Psoas muscle (tissue), 8 donors: ENCODE results near the gene SMAD2. TPM values are rescaled to one million over a fixed set of nuclear protein-coding genes. Genes with fewer than 3 reads are reported as not detected.
"Not testable (repeated sequence)": the region's sequence is repeated elsewhere in the genome, so short reads cannot be mapped to it uniquely, and the experiment has no call there.

Experiments
- ATAC-seq, 4 donors: fragments of 200-7000 bp; cut with Tn5 transposase; one replicate each; pipeline ENCODE4 v1.9.1; 2020; ENCODE audit warnings: moderate library complexity in 3 of 4, mild to moderate bottlenecking in 2 of 4
- DNase-seq, 2 donors: peaks; one replicate each; pipeline ENCODE4 v3.0.0-alpha.2; 2020
- H3K27ac ChIP-seq: fragments of 200-600 bp; one replicate; pipeline ENCODE4 v1.8.0; 2022
- H3K27me3 ChIP-seq, 3 donors: fragments of 200-600 bp in 1 of 3; one replicate each; pipeline versions ENCODE4 v1.6.1 to v1.8.0; 2013 to 2022; ENCODE audit warnings: low read length in 2 of 3, mild to moderate bottlenecking in 2 of 3, moderate library complexity in 1 of 3; ENCODE audit not compliant: insufficient read depth in 3 of 3
- H3K36me3 ChIP-seq, 2 donors: fragments of 200-600 bp in 1 of 2; one replicate each; pipeline versions ENCODE4 v1.6.1 to v1.8.0; 2013 to 2022; ENCODE audit warnings: low read depth in 1 of 2, mild to moderate bottlenecking in 1 of 2, moderate library complexity in 1 of 2; ENCODE audit not compliant: insufficient read depth in 1 of 2
- H3K4me1 ChIP-seq: fragments of 200-600 bp; one replicate; pipeline ENCODE4 v1.8.0; 2022
- H3K4me3 ChIP-seq: fragments of 200-600 bp; one replicate; pipeline ENCODE4 v1.8.0; 2022; ENCODE audit warnings: mild to moderate bottlenecking
- H3K9me3 ChIP-seq: fragments of 200-600 bp; one replicate; pipeline ENCODE4 v1.8.0; 2022
- CTCF ChIP-seq: fragments of 200-600 bp; IDR thresholded peaks from one replicate; pipeline ENCODE4 v1.8.0; 2022; ENCODE audit warnings: antibody characterized with exemption
- WGBS, 3 donors: extraction: QIAGEN DNeasy Blood & Tissue Kit; methylation state at CpG; one replicate each; pipeline versions ENCODE4 v1.1.6 to v1.1.7; 2013; 5-methylcytosine and 5-hydroxymethylcytosine counted together
- intact Hi-C, 2 donors: fragments of 100-400 bp; cut with DNase I; formaldehyde crosslinking; loops; one replicate each; pipeline versions ENCODE4 v1.11.0 to v1.14.2; 2022
- polyA plus RNA-seq, 3 donors: library from polyadenylated mRNA; stranded (reverse); fragments of 200-250 nt; gene quantifications; one replicate each; pipeline ENCODE4 v1.2.3, GENCODE V29; 2013
- total RNA-seq, 4 donors: library from RNA; stranded (reverse); fragmentation: NEBNext Ultra II Directional in 2 of 4; extraction: Animal tissue kit (Norgen Biotek cat#: 25700) in 2 of 4; gene quantifications; one replicate each; pipeline versions ENCODE4 v1.2.1 to v1.2.4, GENCODE V29; 2021 to 2023
- donor health status: healthy with polysubstance abuse.
- donor health status: DM: no; HTN: no; CAD: no; lungs with moderate emphysema.
- donor health status: Bipolar disorder and iron deficiency.
- donor health status: healthy.
- donor health status: DM: yes; HTN: yes; CAD: no.
- donor health status: DM: no; HTN: no; CAD: no.
- donor health status: DM: no; HTN: no; CAD: no.
- donor health status: DM: yes; HTN: yes; CAD: no.

Gene SMAD2
- total and polyA plus RNA-seq, 7 donors, result 28.3 to 76.4 (median 60.1) TPM

- ATAC-seq (no peak), DNase-seq (no peak)
- H3K27ac ChIP-seq, result no peak overlapping the region
- H3K36me3 ChIP-seq, result peaks cover 0 to 25% of the 10 kb centered on the region in 2 donors
- no peaks in the 10 kb centered on the region for H3K4me1 ChIP-seq
- no peaks in the 10 kb centered on the region for H3K27me3 ChIP-seq
- H3K4me3 ChIP-seq, result no peak overlapping the region
- intact Hi-C loops, result no loop called here
- no peak for TF ChIP-seq CTCF
- no peaks in the 10 kb centered on the region for H3K9me3 ChIP-seq
- WGBS, 3 donors, result 79 to 90% (median 88%) methylated on average over 1 of the region's 1 CpG
Observed at GRCh38 chr18:47832348-47832747, 98.1 kb downstream of the SMAD2 start.

- Histone ChIP-seq H3K9me3 (no peaks in the 10 kb centered on the region), H3K27me3 (no peaks in the 10 kb centered on the region), H3K4me3 (no peak overlapping the region), H3K27ac (no peak overlapping the region), H3K4me1 (no peaks in the 10 kb centered on the region), H3K36me3 (peaks cover 0 to 22% of the 10 kb centered on the region in 2 donors)
- 58 to 85% (median 73%) methylated on average over 1 of the region's 1 CpG for WGBS, 3 donors
- ATAC-seq (no peak), DNase-seq (no peak)
- intact Hi-C loops, result no loop called here
- TF ChIP-seq CTCF, result no peak
Observed at GRCh38 chr18:47831351-47831750, 99.1 kb downstream of the SMAD2 start.

GRCh38 chr18:47830772-47831171, 99.7 kb downstream of the SMAD2 start:
- H3K9me3 ChIP-seq, result no peaks in the 10 kb centered on the region
- intact Hi-C loops, result no loop called here
- 97 to 99% (median 97%) methylated on average over 3 of the region's 3 CpGs for WGBS, 3 donors
- no peak overlapping the region for H3K27ac ChIP-seq
- no peak for DNase-seq
- H3K27me3 ChIP-seq, result no peaks in the 10 kb centered on the region
- peaks cover 0 to 26% of the 10 kb centered on the region in 2 donors for H3K36me3 ChIP-seq
- H3K4me1 ChIP-seq, result no peaks in the 10 kb centered on the region
- no peak for ATAC-seq
- TF ChIP-seq CTCF, result no peak
- H3K4me3 ChIP-seq, result no peak overlapping the region

- H3K27me3 ChIP-seq, result no peaks in the 10 kb centered on the region
- no peak overlapping the region for H3K27ac ChIP-seq
- no peaks in the 10 kb centered on the region for H3K4me1 ChIP-seq
- TF ChIP-seq CTCF, result no peak
- H3K4me3 ChIP-seq, result no peak overlapping the region
- H3K36me3 ChIP-seq, result peaks cover 0 to 21% of the 10 kb centered on the region in 2 donors
- DNase-seq (no peak), ATAC-seq (no peak)
- intact Hi-C loops, result no loop called here
- H3K9me3 ChIP-seq, result no peaks in the 10 kb centered on the region
- WGBS, 3 donors, result 93 to 98% (median 96%) methylated on average over 3 of the region's 3 CpGs
Observed at GRCh38 chr18:47829831-47830230, 100.6 kb downstream of the SMAD2 start.

GRCh38 chr18:47828031-47828430, 102.4 kb downstream of the SMAD2 start:
- H3K27me3 ChIP-seq, H3K9me3 ChIP-seq, H3K27ac ChIP-seq, H3K4me3 ChIP-seq, intact Hi-C loops, ATAC-seq, H3K4me1 ChIP-seq: not testable (repeated sequence)
- H3K36me3 ChIP-seq, result peaks cover 0 to 21% of the 10 kb centered on the region in 2 donors
- 94 to 98% (median 97%) methylated on average over 30 to 34 of the region's 34 CpGs for WGBS, 3 donors
- peak in 1 of 2 donors; percentile 46 for DNase-seq
